GM21360 (cell line): ENCODE results near the gene BCOR.

ENCODE experiments used
- ATAC-seq: cut with Tn5 transposase; IDR thresholded peaks from one replicate; pipeline ENCODE4 v1.9.1; 2021; ENCODE audit warnings: mild to moderate bottlenecking, moderate library complexity; ENCODE audit not compliant: unreplicated experiment

BCOR gene

GRCh38 chrX:40116925-40117324 lies 19.2 kb upstream of the BCOR start:
- ATAC-seq, result no peak

- no peak for ATAC-seq
These were observed 15.2 kb upstream of the BCOR start for GRCh38 chrX:40112996-40113395.

- ATAC-seq, result no peak
These were observed 14.1 kb upstream of the BCOR start for GRCh38 chrX:40111868-40112267.

- no peak for ATAC-seq
These were observed 11.7 kb upstream of the BCOR start for GRCh38 chrX:40109288-40110008.

GRCh38 chrX:40108959-40109287 lies 11.2 kb upstream of the BCOR start:
- no peak for ATAC-seq

- ATAC-seq, result no peak
These were observed 10.6 kb upstream of the BCOR start for GRCh38 chrX:40108162-40108958.

GRCh38 chrX:40107291-40108161 lies 9.8 kb upstream of the BCOR start:
- no peak for ATAC-seq

- no peak for ATAC-seq
These were observed 9.0 kb upstream of the BCOR start for GRCh38 chrX:40106676-40107290.

- ATAC-seq, result no peak
These were observed 8.3 kb upstream of the BCOR start for GRCh38 chrX:40105835-40106675.

GRCh38 chrX:40104985-40105834 lies 7.5 kb upstream of the BCOR start:
- ATAC-seq, result no peak

GRCh38 chrX:40104630-40104984 lies 6.8 kb upstream of the BCOR start:
- no peak for ATAC-seq

GRCh38 chrX:40103565-40104323 lies 6.0 kb upstream of the BCOR start:
- no peak for ATAC-seq

GRCh38 chrX:40102393-40103381 lies 4.9 kb upstream of the BCOR start:
- ATAC-seq, result no peak

GRCh38 chrX:40101430-40101802 lies 3.7 kb upstream of the BCOR start:
- no peak for ATAC-seq

- ATAC-seq, result no peak
These were observed 3.0 kb upstream of the BCOR start for GRCh38 chrX:40100537-40101429.

- no peak for ATAC-seq
These were observed 2.4 kb upstream of the BCOR start for GRCh38 chrX:40100141-40100536.
